ENCODE data around the gene OGDH.

The OGDH gene

GRCh38 chr7:44637788-44638594 lies 31.6 kb downstream of the OGDH start:
- peak in 1 of 51 donors; percentile 44 for DNase-seq

GRCh38 chr7:44638611-44639557 lies 32.5 kb downstream of the OGDH start:
- DNase-seq, result peak in 8 of 51 donors; percentile 11 to 42 (median 24)

DNA sequence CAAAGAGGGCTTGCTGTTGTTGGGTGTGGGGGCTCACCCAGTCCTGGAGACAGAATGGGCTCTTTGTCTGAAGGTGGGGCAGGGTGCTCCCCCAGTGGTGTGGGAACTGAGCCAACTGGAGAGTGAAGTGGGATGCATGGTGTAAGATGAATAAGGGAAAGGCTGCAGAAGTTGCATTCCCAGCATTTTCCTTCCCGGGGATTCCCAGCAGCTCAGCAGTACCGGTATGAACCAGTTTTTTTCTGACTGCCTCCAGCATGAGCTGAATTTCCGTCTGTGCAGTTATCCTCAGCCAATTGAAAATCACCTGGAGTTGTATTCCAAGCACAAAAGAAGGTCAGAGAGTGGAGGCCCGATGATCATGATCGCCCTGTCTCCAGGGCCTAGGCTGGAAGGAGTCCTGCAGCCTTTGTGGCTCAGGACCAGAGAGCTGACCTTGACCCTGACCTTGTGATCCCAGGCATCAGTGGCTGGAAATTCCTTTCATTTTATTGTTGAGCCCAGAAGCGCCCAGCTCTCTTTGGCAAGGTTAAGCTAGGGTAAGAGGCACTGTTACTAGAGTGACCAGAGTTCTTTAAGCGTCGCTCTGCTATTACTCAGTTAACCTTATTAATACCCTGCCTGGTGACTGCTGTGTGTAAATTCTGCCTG lies 33.4 kb downstream of the OGDH start:
- peak in 15 of 51 donors; percentile 10 to 61 (median 31) for DNase-seq

DNA sequence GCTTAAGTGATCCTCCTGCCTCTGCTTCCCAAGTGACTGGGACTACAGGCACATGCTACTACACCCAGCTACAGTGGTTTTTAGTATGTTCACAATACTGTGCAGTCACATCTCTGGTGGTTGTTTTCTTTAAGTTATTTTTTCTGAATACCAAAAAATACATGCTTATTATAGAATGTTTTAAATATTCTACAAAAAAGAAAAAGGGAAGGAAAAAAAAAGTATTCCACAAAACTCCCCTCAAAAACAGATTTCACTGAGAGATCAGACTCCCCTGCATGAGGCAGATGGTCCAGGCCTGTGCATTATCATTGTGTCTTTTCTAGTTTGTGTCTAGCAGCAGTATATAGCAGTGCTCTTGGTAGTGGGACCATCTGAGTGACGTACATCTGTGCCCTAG lies 36.8 kb downstream of the OGDH start:
- no peak for DNase-seq

DNA sequence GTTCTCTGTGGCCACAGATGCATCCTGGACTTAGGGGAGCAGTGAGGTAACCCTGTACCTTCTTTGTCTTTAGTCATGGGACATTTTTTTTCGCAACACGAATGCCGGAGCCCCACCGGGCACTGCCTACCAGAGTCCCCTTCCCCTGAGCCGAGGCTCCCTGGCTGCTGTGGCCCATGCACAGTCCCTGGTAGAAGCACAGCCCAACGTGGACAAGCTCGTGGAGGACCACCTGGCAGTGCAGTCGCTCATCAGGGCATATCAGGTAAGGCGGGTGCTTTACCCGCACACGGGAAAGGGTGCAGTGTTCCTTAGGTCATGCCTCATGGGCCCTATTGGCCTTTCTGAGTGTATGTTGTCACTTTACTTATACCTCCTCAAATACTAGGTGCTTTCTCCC lies 38.8 kb downstream of the OGDH start:
- DNase-seq, result no peak

DNA sequence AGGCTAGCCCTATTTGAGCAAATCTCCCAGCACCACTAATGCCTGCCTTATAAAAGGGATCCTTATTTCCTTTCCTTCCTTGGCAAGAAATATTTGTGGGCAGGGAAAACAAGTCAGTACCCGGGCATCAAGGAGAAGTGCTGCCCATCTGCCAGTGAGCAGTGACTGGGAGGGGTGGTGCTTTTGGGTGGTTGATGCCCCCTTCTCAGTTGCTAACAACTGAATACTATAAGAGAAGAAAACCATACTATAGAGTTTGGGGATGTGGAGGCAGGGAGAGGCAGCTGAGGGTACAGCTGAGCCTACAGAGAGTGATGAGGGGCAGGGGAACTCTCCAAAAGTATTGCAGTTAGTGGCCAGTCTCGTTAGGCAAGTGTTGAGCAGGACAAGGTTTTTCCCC lies 39.3 kb downstream of the OGDH start:
- no peak for DNase-seq

DNA sequence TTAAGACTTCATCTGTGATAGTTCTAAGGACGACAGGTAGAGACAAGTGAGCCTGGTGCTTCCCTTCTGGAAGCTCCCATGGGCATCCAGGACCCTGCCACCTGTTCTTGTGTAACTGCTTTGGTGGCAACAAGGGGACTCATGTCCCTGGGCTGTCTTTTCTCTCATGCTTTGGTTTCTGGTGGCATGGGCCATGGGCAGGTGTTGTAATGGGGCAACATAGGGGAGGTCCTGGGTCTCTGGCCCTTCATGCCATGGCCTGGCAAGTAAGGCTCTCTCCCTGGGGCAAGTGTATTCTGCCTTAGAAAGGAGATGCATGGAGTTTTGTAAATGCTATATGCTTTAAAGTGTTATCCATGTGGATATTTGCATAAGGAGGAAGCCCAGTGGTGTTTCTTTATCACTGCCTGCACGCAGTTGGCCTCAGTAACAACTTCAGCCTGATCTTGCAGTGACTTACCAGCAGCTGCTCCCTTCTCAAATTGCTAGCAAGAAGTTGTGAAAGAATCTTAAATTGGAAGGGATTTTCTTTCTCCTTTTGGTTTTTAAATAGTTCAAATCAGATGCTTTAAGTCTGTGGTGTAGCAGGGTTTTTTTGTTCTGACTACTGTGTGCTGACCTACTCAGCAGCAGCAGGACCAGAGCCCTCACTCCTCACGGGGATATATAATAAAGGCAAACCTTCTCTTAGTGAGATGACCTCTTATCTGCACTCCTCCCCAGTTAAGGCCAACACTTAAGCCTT lies 39.9 kb downstream of the OGDH start:
- no peak for DNase-seq

GRCh38 chr7:44646921-44647636 lies 40.7 kb downstream of the OGDH start:
- no peak for DNase-seq

DNA sequence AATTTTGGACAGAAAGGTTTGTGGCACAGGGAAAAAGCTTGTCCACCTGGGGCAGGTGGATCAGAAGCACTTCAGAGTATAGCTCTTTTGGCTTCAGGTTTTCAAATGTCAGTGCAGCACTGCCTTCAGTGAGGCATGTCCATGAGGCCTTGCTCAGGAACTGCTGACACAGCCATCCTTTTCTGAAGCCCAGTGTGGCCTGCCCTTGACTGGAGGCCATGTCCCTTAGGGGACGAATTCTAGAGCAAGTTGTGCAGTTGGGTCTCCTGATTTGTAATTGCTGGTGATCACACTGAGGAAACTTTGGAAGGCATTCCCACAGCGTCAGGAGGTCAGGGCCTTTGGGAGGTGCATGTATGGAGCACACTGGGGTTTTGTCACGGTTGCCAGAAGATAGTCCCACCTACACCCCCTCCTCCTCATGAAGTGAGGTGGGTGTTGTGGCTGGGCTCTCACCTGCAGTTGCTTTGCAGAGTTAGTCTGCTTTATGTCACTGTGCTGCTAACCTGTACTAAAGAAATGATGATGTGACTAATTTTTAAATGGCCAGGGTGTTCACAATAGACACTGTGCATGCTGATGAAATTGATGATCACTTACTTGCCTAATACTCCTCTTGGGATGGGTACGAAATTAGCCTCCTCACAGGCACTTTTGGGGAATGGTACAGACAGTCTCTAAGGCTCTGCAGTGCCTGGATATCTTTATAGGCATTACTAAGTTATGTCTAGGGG lies 41.7 kb downstream of the OGDH start:
- DNase-seq, result no peak

- no peak for DNase-seq
Measured at GRCh38 chr7:44650242-44650641, 43.8 kb downstream of the OGDH start.

GRCh38 chr7:44650772-44651171 lies 44.3 kb downstream of the OGDH start:
- DNase-seq, result peak in 12 of 51 donors; percentile 13 to 55 (median 31)

GRCh38 chr7:44652535-44652934 lies 46.1 kb downstream of the OGDH start:
- no peak for DNase-seq

DNA sequence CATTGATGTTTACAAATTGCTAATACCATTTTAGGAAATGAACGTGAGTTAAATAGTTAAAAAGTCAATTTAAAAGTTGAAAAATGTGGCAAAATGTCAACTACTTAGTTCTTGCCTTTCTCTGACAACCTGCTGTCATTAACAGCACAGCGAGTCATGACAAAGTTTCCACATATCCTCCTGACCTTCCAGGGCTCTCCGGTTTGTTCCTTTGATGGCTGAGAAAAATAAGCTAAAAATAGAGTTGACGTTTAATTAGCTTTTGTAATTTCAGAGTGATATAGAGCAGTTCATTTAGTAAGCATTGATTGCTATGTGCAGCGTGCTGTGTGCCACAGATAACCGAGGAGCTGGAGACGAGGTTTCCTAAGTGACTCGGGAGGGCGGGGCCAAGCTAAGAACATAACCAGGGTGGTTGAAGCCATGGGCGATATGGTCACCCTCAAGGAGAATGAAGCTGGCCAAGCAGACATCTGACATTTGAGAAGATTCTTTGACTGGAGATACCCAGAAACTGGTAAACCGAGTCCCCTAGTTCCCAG lies 47.9 kb downstream of the OGDH start:
- DNase-seq, result no peak

GRCh38 chr7:44655341-44655740 lies 48.9 kb downstream of the OGDH start:
- no peak for DNase-seq

DNA sequence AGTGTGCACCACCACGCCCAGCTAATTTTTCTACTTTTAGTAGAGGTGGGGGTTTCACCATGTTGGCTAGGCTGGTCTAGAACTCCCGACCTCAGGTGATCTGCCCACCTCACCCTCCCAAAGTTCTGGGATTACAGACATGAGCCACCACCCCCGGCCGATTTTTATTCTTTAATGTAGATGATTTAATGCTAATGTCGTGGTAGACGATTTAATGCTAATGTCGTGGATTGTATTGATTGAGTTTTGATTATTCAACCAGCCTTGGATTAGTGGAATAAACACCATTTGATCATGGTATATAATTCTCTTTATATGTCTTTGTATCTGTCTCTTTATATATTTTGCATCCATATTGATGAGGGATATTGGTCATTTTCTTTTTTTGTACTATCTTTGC lies 52.6 kb downstream of the OGDH start:
- no peak for DNase-seq

DNA sequence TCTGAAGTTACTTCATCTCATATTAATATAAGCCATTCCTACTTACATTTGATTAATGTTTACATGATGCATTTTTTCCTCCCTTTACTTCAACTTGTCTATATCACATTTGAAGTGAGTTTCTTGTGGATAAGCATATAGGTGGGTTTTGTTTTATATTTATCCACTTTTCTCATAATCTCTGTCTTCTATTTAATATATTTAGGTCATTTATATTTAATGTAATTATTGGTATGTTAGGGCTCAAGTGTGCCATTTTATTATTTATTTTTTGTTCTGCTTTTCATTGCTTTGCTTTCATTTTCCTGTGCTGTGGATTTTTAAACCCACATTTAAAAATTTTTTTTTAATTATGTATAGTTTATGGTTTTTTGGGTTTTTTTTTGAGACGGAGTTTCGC lies 54.8 kb downstream of the OGDH start:
- no peak for DNase-seq

- DNase-seq, result no peak
Measured at GRCh38 chr7:44664780-44665461, 58.5 kb downstream of the OGDH start.

GRCh38 chr7:44665531-44666213 lies 59.2 kb downstream of the OGDH start:
- no peak for DNase-seq

Data from hypothalamus (tissue), 51 donors.